Activated CD4-positive, alpha-beta T cell treated with anti-CD3 and anti-CD28 coated beads for 24 hours (primary cell): Measurements from ENCODE around the gene SULT1A1.
"Not testable (repeated sequence)": the region's sequence is repeated elsewhere in the genome, so short reads cannot be mapped to it uniquely, and the experiment has no call there.

Experiments used
- DNase-seq, 2 donors: peaks; one replicate each; pipeline ENCODE4 v3.0.0-alpha.2; 2020; ENCODE audit warnings: low read depth in 2 of 2

Gene SULT1A1

GRCh38 chr16:28591355-28591754, 18.5 kb downstream of the SULT1A1 start:
- DNase-seq, result no peak

- DNase-seq, result no peak
Measured at GRCh38 chr16:28590384-28591340, 19.2 kb downstream of the SULT1A1 start.

GRCh38 chr16:28589930-28590329, 19.9 kb downstream of the SULT1A1 start:
- DNase-seq, result no peak

GRCh38 chr16:28589069-28589468, 20.8 kb downstream of the SULT1A1 start:
- no peak for DNase-seq

GRCh38 chr16:28587386-28587785, 22.5 kb downstream of the SULT1A1 start:
- DNase-seq, result no peak

GRCh38 chr16:28586466-28586865, 23.4 kb downstream of the SULT1A1 start:
- no peak for DNase-seq

- no peak for DNase-seq
Measured at GRCh38 chr16:28585674-28586073, 24.2 kb downstream of the SULT1A1 start.

GRCh38 chr16:28580726-28581315, 29.0 kb downstream of the SULT1A1 start:
- DNase-seq, result no peak

- DNase-seq, result no peak
Measured at GRCh38 chr16:28575446-28576109, 34.3 kb downstream of the SULT1A1 start.

- no peak for DNase-seq
Measured at GRCh38 chr16:28574925-28575324, 34.9 kb downstream of the SULT1A1 start.

GRCh38 chr16:28573738-28574718, 35.8 kb downstream of the SULT1A1 start:
- no peak for DNase-seq

GRCh38 chr16:28572696-28573510, 36.9 kb downstream of the SULT1A1 start:
- no peak for DNase-seq

GRCh38 chr16:28569968-28570752, 39.7 kb downstream of the SULT1A1 start:
- DNase-seq, result no peak

- no peak for DNase-seq
Measured at GRCh38 chr16:28569021-28569420, 40.8 kb downstream of the SULT1A1 start.

- DNase-seq, result no peak
Measured at GRCh38 chr16:28567292-28567691, 42.6 kb downstream of the SULT1A1 start.

- not testable (repeated sequence) for DNase-seq
Measured at GRCh38 chr16:28566233-28566925, 43.5 kb downstream of the SULT1A1 start.

- no peak for DNase-seq
Measured at GRCh38 chr16:28563218-28563617, 46.6 kb downstream of the SULT1A1 start.

- DNase-seq, result no peak
Measured at GRCh38 chr16:28562199-28562598, 47.6 kb downstream of the SULT1A1 start.

GRCh38 chr16:28561557-28562187, 48.2 kb downstream of the SULT1A1 start:
- no peak for DNase-seq
